ENCODE results near the gene CSK.

- TF ChIP-seq, protein P1, sequence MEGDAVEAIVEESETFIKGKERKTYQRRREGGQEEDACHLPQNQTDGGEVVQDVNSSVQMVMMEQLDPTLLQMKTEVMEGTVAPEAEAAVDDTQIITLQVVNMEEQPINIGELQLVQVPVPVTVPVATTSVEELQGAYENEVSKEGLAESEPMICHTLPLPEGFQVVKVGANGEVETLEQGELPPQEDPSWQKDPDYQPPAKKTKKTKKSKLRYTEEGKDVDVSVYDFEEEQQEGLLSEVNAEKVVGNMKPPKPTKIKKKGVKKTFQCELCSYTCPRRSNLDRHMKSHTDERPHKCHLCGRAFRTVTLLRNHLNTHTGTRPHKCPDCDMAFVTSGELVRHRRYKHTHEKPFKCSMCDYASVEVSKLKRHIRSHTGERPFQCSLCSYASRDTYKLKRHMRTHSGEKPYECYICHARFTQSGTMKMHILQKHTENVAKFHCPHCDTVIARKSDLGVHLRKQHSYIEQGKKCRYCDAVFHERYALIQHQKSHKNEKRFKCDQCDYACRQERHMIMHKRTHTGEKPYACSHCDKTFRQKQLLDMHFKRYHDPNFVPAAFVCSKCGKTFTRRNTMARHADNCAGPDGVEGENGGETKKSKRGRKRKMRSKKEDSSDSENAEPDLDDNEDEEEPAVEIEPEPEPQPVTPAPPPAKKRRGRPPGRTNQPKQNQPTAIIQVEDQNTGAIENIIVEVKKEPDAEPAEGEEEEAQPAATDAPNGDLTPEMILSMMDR (IDR thresholded peaks at IDR 0.05; ENCODE audit: low read length): no peak
- TF ChIP-seq EZH2 (optimal IDR thresholded peaks at IDR 0.05; ENCODE audit: low read depth, low read length): no peak
Observed at GRCh38 chr15:74773731-74774252, 8.1 kb upstream of the CSK start.
